ENCODE measurements around the gene HAL. TPM values are rescaled to one million over a fixed set of nuclear protein-coding genes. Genes with fewer than 3 reads are reported as not detected.

Gene HAL
- total and polyA plus RNA-seq, 2 experiments from 2014 or later: 0.91 to 1.3 TPM

GRCh38 chr12:96039516-96039915, 43.4 kb upstream of the HAL start:
- WGBS (ENCODE audit: low lambda C conversion rate, missing lambda C conversion rate): 93% methylated on average over 3 of the region's 3 CpGs
- no peaks in the 10 kb centered on the region for H3K79me2 ChIP-seq
- DNase-seq (ENCODE audit: low spot score): no peak
- H3K9me2 ChIP-seq (replicated peaks; ENCODE audit: insufficient read depth): no peaks in the 10 kb centered on the region
- TF ChIP-seq CTCF (IDR thresholded peaks at IDR 0.05; ENCODE audit: poor library complexity): no peak
- TF ChIP-seq EZH2phosphoT487 (IDR thresholded peaks at IDR 0.05; ENCODE audit: low read depth, severe bottlenecking, unreplicated experiment): no peak
- TF ChIP-seq EZH2 (IDR thresholded peaks at IDR 0.05; ENCODE audit: borderline replicate concordance): no peak
- no peaks in the 10 kb centered on the region for H3K27me3 ChIP-seq
- H3K9me3 ChIP-seq (ENCODE audit: low read depth): no peaks in the 10 kb centered on the region
- no peak overlapping the region for H3K4me3 ChIP-seq
- H2AFZ ChIP-seq: no peak overlapping the region
- no peaks in the 10 kb centered on the region for H3K4me1 ChIP-seq (ENCODE audit: insufficient read depth)
- H3K4me2 ChIP-seq: no peak overlapping the region
- no peaks in the 10 kb centered on the region for H3K36me3 ChIP-seq (replicated peaks; ENCODE audit: insufficient read depth, low read depth)
- H3K27ac ChIP-seq: no peak overlapping the region
- no peaks in the 10 kb centered on the region for H4K20me1 ChIP-seq (ENCODE audit: insufficient read depth, poor library complexity, severe bottlenecking)

- H3K36me3 ChIP-seq (replicated peaks; ENCODE audit: insufficient read depth, low read depth): no peaks in the 10 kb centered on the region
- peaks cover 24% of the 10 kb centered on the region for H3K79me2 ChIP-seq
- peaks cover 17% of the 10 kb centered on the region for H3K4me1 ChIP-seq (ENCODE audit: insufficient read depth)
- no peak overlapping the region for H3K27ac ChIP-seq
- 98% methylated on average over 8 of the region's 8 CpGs for WGBS (ENCODE audit: low lambda C conversion rate, missing lambda C conversion rate)
- no peak overlapping the region for H2AFZ ChIP-seq
- H3K27me3 ChIP-seq: no peaks in the 10 kb centered on the region
- no peaks in the 10 kb centered on the region for H3K9me3 ChIP-seq (ENCODE audit: low read depth)
- no peak overlapping the region for H3K4me2 ChIP-seq
- peaks cover 3% of the 10 kb centered on the region for H4K20me1 ChIP-seq (ENCODE audit: insufficient read depth, poor library complexity, severe bottlenecking)
- no peak for DNase-seq (ENCODE audit: low spot score)
- TF ChIP-seq CTCF (IDR thresholded peaks at IDR 0.05; ENCODE audit: poor library complexity): no peak
- TF ChIP-seq EZH2 (IDR thresholded peaks at IDR 0.05; ENCODE audit: borderline replicate concordance): no peak
- no peak for TF ChIP-seq EZH2phosphoT487 (IDR thresholded peaks at IDR 0.05; ENCODE audit: low read depth, severe bottlenecking, unreplicated experiment)
- no peak overlapping the region for H3K4me3 ChIP-seq
- H3K9me2 ChIP-seq (replicated peaks; ENCODE audit: insufficient read depth): no peaks in the 10 kb centered on the region
These were observed 40.8 kb upstream of the HAL start for GRCh38 chr12:96036765-96037455.

GRCh38 chr12:96035283-96036236, 39.4 kb upstream of the HAL start, which contains the start of gene LTA4H:
Gene LTA4H, minus strand, starts transcription at chr12:96035587. Its CDS starts 68 bp downstream, at chr12:96035519.
- Histone ChIP-seq H3K27me3 (no peaks in the 10 kb centered on the region), H3K79me2 (peaks cover 37% of the 10 kb centered on the region), H3K27ac (peak within 1 kb of the TSS; percentile 50), H3K4me3 (peak within 1 kb of the TSS; percentile 36), H3K9me3 (ENCODE audit: low read depth) (no peaks in the 10 kb centered on the region), H3K4me1 (ENCODE audit: insufficient read depth) (peaks cover 17% of the 10 kb centered on the region), H4K20me1 (ENCODE audit: insufficient read depth, poor library complexity, severe bottlenecking) (peaks cover 3% of the 10 kb centered on the region), H2AFZ (peak within 1 kb of the TSS; percentile 81), H3K4me2 (peak within 1 kb of the TSS; percentile 83), H3K36me3 (replicated peaks; ENCODE audit: insufficient read depth, low read depth) (no peaks in the 10 kb centered on the region), H3K9me2 (replicated peaks; ENCODE audit: insufficient read depth) (no peaks in the 10 kb centered on the region)
- 1% methylated on average over 50 of the region's 55 CpGs for WGBS (ENCODE audit: low lambda C conversion rate, missing lambda C conversion rate)
- TF ChIP-seq EZH2phosphoT487 (IDR thresholded peaks at IDR 0.05; ENCODE audit: low read depth, severe bottlenecking, unreplicated experiment): no peak
- no peak for TF ChIP-seq CTCF (IDR thresholded peaks at IDR 0.05; ENCODE audit: poor library complexity)
- TF ChIP-seq EZH2 (IDR thresholded peaks at IDR 0.05; ENCODE audit: borderline replicate concordance): no peak
- DNase-seq (ENCODE audit: low spot score): peak; percentile 100
